Stomach smooth muscle (tissue), 2 donors: Measurements from ENCODE around the gene BCAP31.

ENCODE experiments used
- H3K27ac ChIP-seq: one replicate; pipeline ENCODE4 v1.7.0; 2013; ENCODE audit warnings: mild to moderate bottlenecking, low read length, inconsistent platforms
- H3K27me3 ChIP-seq, 2 donors: one replicate each; pipeline ENCODE4 v1.7.0; 2013; ENCODE audit warnings: low read length in 2 of 2; ENCODE audit not compliant: insufficient read depth in 2 of 2, control insufficient read depth in 1 of 2
- H3K36me3 ChIP-seq, 2 donors: one replicate each; pipeline ENCODE4 v1.7.0; 2013; ENCODE audit warnings: low read length in 2 of 2; ENCODE audit not compliant: control insufficient read depth in 2 of 2, insufficient read depth in 2 of 2
- H3K4me1 ChIP-seq: one replicate; pipeline ENCODE4 v1.7.0; 2013; ENCODE audit warnings: low read length; ENCODE audit not compliant: control insufficient read depth, insufficient read depth
- H3K4me3 ChIP-seq, 2 donors: one replicate each; pipeline ENCODE4 v1.7.0; 2013; ENCODE audit warnings: low read length in 2 of 2
- H3K9ac ChIP-seq, 2 donors: one replicate each; pipeline ENCODE4 v1.7.0; 2013; ENCODE audit warnings: low read length in 2 of 2, mild to moderate bottlenecking in 1 of 2
- H3K9me3 ChIP-seq, 2 donors: one replicate each; pipeline ENCODE4 v1.7.0; 2013; ENCODE audit warnings: low read length in 2 of 2; ENCODE audit not compliant: control insufficient read depth in 2 of 2
- donor health status: healthy.
- donor health status: Pancreatic carcinoma.

BCAP31 gene

DNA sequence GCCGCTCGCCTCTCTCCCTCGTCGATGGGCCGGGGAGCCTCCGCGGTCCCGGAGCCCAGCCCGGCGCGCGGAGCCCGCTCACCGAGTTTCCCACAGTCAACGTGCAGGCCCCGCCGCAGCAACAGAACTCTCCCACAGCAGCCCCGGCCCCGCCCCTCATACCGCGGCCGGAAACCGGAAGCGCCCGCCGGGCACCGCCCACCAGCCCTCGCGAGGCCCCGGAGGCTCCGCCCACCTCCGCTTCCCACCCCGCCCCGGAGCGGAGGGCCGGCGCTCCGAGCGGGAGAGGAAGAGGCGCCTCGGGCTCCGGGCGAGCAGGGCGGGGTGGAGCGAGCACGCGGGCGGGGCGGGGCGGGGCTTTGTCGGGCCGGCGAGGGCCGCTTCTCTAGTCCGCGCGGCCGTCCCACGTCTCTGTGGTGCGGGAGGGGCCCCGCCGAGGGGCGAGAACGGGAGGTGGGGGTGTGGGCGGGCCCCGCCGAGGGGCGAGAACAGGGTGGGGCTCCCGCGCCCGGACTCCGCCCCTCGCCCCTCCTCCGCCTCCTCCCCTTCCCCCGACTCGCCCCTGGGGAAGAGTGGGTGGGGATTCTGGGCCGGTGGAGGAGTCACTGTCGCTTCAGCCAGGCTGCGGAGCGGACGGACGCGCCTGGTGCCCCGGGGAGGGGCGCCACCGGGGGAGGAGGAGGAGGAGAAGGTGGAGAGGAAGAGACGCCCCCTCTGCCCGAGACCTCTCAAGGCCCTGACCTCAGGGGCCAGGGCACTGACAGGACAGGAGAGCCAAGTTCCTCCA lies at the start of gene BCAP31, which contains the start of gene ABCD1:
Gene BCAP31 (minus strand): TSS at position 136 of the 787 bp plus-strand sequence. CDS start 1,143 bp downstream, outside the sequence.
Gene ABCD1 (plus strand): TSS at position 605 of the 787 bp plus-strand sequence. CDS start 411 bp downstream, outside the sequence.
- Histone ChIP-seq H3K9ac (peak within 1 kb of the TSS; percentile 69 to 74), H3K4me1 (peaks cover 57% of the 10 kb centered on the region), H3K27me3 (peaks cover 0 to 12% of the 10 kb centered on the region in 2 donors), H3K36me3 (peaks cover 10 to 11% of the 10 kb centered on the region in 2 donors), H3K4me3 (peak within 1 kb of the TSS; percentile 62 to 74), H3K9me3 (no peaks in the 10 kb centered on the region), H3K27ac (peak within 1 kb of the TSS; percentile 76)

DNA sequence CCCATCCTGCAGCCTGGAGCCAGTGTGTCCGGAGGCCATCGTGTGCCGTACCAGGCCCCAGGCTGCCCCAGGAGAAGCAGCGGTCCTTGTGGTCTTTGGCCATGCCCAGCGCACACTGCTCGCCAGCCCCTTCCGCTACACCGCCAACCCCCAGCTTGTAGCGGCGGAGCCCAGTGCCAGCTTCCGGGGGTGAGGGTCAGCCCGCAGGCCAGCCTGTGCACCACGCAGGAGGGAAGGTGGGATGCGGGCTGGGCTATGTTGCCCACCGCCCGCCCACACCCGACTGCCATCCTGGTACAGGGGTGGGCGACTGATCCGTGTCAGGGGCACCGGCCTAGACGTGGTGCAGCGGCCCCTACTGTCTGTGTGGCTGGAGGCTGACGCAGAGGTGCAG lies 49.0 kb upstream of the BCAP31 start:
- Histone ChIP-seq H3K4me1 (peaks cover 1% of the 10 kb centered on the region), H3K36me3 (peaks cover 0 to 8% of the 10 kb centered on the region in 2 donors), H3K9me3 (no peaks in the 10 kb centered on the region), H3K9ac (no peak overlapping the region), H3K4me3 (no peak overlapping the region), H3K27ac (no peak overlapping the region), H3K27me3 (no peaks in the 10 kb centered on the region)

- Histone ChIP-seq H3K9me3 (no peaks in the 10 kb centered on the region), H3K36me3 (peaks cover 0 to 6% of the 10 kb centered on the region in 2 donors), H3K9ac (no peak overlapping the region), H3K27ac (no peak overlapping the region), H3K4me3 (no peak overlapping the region), H3K4me1 (peaks cover 3% of the 10 kb centered on the region), H3K27me3 (no peaks in the 10 kb centered on the region)
Measured at GRCh38 chrX:153772316-153773217, 48.4 kb upstream of the BCAP31 start.

- Histone ChIP-seq H3K9me3 (no peaks in the 10 kb centered on the region), H3K9ac (no peak overlapping the region), H3K27ac (no peak overlapping the region), H3K36me3 (peaks cover 0 to 6% of the 10 kb centered on the region in 2 donors), H3K4me1 (peaks cover 6% of the 10 kb centered on the region), H3K4me3 (no peak overlapping the region), H3K27me3 (no peaks in the 10 kb centered on the region)
Measured at GRCh38 chrX:153771415-153772315, 47.5 kb upstream of the BCAP31 start.

DNA sequence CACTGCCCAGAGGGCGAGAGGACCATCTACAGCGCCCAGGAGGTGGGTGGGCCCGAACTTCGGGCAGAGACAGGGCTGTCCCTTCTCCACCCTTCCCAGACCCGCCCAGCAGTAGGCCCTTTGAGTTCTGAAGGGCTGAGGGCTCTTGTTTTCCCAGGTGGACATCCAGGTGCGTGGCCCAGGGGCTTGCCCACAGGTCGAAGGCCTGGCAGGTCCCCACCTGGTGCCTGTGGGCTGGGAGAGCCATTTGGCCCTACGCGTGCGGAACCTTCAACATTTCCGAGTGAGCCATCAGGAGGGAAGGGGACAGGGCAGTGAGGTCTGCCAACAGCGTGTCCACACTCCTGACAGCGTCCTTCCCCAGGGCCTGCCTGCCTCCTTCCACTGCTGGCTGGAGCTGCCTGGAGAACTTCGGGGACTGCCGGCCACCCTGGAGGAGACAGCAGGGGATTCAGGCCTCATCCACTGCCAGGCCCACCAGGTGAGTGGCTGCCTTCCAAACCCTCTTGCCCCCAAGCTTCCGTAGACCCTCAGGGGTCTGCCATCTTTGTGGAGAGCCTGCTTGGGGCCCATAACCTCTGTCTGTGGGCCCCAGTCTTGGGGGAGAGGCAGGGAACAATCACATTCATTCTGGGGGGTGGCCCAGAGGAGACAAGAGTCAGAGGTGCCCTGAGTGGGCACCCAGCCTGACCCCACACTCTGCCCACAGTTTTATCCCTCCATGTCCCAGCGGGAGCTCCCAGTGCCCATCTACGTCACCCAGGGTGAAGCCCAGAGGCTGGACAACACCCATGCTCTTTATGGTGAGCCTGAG lies 46.6 kb upstream of the BCAP31 start:
- H3K27ac ChIP-seq: no peak overlapping the region
- H3K36me3 ChIP-seq: peaks cover 0 to 6% of the 10 kb centered on the region in 2 donors
- no peak overlapping the region for H3K9ac ChIP-seq
- no peaks in the 10 kb centered on the region for H3K9me3 ChIP-seq
- peaks cover 0 to 2% of the 10 kb centered on the region in 2 donors for H3K27me3 ChIP-seq
- H3K4me3 ChIP-seq: no peak overlapping the region
- H3K4me1 ChIP-seq: peaks cover 13% of the 10 kb centered on the region

DNA sequence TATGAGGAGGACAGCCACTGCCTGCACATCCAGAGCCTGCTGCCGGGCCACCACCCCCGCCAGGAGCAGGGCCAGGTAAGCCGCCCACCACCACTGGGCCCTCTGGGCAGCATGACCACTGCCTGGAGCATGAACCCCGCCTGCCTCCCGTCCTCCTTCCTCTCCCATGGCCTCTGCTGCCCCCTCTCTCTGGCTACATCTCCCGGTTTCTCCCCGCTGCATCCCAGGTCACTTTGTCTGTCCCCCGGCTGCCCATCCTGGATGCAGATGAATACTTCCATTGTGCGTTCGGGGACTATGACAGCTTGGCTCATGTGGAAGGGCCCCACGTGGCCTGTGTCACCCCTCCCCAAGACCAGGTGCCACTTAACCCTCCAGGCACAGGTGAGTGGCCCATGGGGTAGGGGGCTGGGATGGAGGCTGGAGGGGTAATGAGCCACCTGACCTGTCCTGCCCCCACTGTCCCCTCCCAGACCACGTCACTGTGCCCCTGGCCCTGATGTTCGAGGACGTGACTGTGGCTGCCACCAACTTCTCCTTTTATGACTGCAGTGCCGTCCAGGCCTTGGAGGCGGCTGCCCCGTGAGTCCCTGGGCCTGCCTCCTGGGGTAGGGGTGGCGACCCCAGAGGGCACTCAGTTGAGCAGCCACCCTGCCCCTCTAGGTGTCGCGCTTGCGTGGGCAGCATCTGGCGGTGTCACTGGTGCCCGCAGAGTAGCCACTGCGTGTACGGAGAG lies 45.8 kb upstream of the BCAP31 start:
- peaks cover 0 to 2% of the 10 kb centered on the region in 2 donors for H3K27me3 ChIP-seq
- no peak overlapping the region for H3K4me3 ChIP-seq
- H3K4me1 ChIP-seq: peaks cover 18% of the 10 kb centered on the region
- H3K36me3 ChIP-seq: peaks cover 0 to 4% of the 10 kb centered on the region in 2 donors
- no peak overlapping the region for H3K27ac ChIP-seq
- no peak overlapping the region for H3K9ac ChIP-seq
- H3K9me3 ChIP-seq: no peaks in the 10 kb centered on the region

DNA sequence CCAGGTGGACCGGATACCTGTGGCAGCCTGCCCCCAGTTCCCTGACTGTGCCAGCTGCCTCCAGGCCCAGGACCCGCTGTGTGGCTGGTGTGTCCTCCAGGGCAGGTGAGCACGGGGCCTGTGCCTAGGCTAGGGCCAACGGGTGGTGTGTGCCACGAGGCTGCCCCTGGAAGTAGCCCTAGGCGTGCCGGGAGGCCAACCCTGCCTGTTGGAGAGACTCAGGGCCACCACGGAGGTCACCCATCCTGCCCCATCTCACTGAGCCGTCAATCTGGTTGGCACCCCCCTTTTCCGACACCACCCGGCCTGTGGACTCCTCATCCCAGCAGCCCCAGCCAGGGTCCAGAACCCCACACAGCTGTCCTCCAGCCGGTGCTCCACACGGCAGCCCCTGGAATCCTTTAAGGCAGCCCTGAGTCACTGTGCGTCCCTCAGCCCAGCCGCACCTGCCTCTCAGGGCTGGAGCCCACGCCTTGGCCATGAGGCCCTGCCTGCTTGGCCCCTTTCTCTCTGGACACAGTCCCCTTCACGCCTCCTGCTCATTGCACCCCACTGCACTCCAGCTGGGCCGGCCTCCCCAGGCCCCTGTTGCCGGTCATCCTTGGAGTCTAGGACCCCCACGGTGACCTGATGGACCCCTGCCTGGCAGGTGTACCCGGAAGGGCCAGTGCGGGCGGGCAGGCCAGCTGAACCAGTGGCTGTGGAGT lies 45.1 kb upstream of the BCAP31 start:
- Histone ChIP-seq H3K4me3 (no peak overlapping the region), H3K9me3 (no peaks in the 10 kb centered on the region), H3K27ac (no peak overlapping the region), H3K9ac (no peak overlapping the region), H3K4me1 (peaks cover 25% of the 10 kb centered on the region), H3K36me3 (peaks cover 0 to 4% of the 10 kb centered on the region in 2 donors), H3K27me3 (peaks cover 0 to 4% of the 10 kb centered on the region in 2 donors)

GRCh38 chrX:153768311-153769157 lies 44.3 kb upstream of the BCAP31 start:
- Histone ChIP-seq H3K4me3 (no peak overlapping the region), H3K4me1 (peaks cover 28% of the 10 kb centered on the region), H3K27ac (no peak overlapping the region), H3K9ac (no peak overlapping the region), H3K36me3 (peaks cover 0 to 4% of the 10 kb centered on the region in 2 donors), H3K27me3 (peaks cover 0 to 5% of the 10 kb centered on the region in 2 donors), H3K9me3 (no peaks in the 10 kb centered on the region)
